ENCODE data around the gene OPTC.

The OPTC gene

DNA sequence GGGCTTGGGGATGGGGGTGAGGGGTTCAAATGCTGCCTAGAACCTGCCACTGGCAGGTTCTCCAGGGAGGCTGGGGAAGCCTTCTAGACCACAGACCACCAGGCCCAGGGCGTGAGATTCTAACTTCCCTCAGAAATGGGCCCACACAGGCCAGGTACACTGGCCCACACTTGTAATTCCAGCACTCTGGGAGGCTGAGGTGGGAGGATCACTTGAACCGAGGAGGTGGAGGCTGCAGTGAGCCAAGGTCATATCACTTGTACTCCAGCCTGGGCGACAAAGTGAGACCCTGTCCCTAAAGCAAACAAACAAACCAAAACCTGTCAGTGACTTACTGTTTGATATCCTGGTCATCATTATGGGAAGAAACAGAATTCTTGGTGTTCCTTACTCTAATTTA lies 31.7 kb downstream of the OPTC start:
- no peaks in the 10 kb centered on the region for H3F3A ChIP-seq (ENCODE audit: insufficient read depth)
- no peak overlapping the region for H2AFZ ChIP-seq (ENCODE audit: low read depth, low read length, severe bottlenecking)
- no peak overlapping the region for H3K27ac ChIP-seq (ENCODE audit: low read depth, low read length)
- no peaks in the 10 kb centered on the region for H3K9me3 ChIP-seq (ENCODE audit: insufficient read depth, low read length)
- no peaks in the 10 kb centered on the region for H4K20me1 ChIP-seq (ENCODE audit: low read depth, low read length)
- H3K9ac ChIP-seq (ENCODE audit: low read length): no peak overlapping the region
- H3K79me2 ChIP-seq (ENCODE audit: insufficient read depth, low read length): no peaks in the 10 kb centered on the region
- H3K36me3 ChIP-seq (ENCODE audit: low read length): no peaks in the 10 kb centered on the region
- no peak overlapping the region for H3K4me2 ChIP-seq (ENCODE audit: low read depth, low read length, poor library complexity, severe bottlenecking)
- H3K4me3 ChIP-seq (ENCODE audit: insufficient read depth, low read length, poor library complexity, severe bottlenecking): no peak overlapping the region
- H3K9me2 ChIP-seq (replicated peaks; ENCODE audit: insufficient read depth, low read length): no peaks in the 10 kb centered on the region
- no peaks in the 10 kb centered on the region for H3K27me3 ChIP-seq (ENCODE audit: low read length)
- TF ChIP-seq, protein P1, sequence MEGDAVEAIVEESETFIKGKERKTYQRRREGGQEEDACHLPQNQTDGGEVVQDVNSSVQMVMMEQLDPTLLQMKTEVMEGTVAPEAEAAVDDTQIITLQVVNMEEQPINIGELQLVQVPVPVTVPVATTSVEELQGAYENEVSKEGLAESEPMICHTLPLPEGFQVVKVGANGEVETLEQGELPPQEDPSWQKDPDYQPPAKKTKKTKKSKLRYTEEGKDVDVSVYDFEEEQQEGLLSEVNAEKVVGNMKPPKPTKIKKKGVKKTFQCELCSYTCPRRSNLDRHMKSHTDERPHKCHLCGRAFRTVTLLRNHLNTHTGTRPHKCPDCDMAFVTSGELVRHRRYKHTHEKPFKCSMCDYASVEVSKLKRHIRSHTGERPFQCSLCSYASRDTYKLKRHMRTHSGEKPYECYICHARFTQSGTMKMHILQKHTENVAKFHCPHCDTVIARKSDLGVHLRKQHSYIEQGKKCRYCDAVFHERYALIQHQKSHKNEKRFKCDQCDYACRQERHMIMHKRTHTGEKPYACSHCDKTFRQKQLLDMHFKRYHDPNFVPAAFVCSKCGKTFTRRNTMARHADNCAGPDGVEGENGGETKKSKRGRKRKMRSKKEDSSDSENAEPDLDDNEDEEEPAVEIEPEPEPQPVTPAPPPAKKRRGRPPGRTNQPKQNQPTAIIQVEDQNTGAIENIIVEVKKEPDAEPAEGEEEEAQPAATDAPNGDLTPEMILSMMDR (IDR thresholded peaks at IDR 0.05; ENCODE audit: insufficient read depth, low read length, poor library complexity, severe bottlenecking): no peak
- no peak for TF ChIP-seq EZH2phosphoT487 (conservative IDR thresholded peaks at IDR 0.05; ENCODE audit: low read length)

DNA sequence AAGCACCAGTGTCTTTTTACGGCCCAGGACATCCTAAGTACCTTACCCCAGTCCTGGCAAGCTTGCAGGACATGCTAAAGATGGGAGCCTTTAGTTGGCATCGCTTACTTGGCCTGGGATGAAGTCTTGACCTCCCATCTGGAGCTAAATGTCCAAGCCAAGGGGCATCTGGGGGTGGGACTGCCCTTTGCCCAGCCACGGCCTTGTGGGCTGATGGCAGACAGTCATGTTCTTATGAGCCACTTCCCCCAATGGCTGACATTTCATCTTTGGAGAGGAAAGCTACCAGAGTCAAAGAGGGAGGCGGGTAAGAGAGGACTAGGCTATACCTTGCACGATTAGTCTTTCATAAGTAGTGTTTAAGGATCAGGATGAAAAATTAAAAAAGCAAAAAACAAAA lies 32.2 kb downstream of the OPTC start:
- H3K79me2 ChIP-seq (ENCODE audit: insufficient read depth, low read length): no peaks in the 10 kb centered on the region
- no peak for TF ChIP-seq EZH2phosphoT487 (conservative IDR thresholded peaks at IDR 0.05; ENCODE audit: low read length)
- TF ChIP-seq, protein P1 (IDR thresholded peaks at IDR 0.05; ENCODE audit: insufficient read depth, low read length, poor library complexity, severe bottlenecking): no peak
- H4K20me1 ChIP-seq (ENCODE audit: low read depth, low read length): no peaks in the 10 kb centered on the region
- no peaks in the 10 kb centered on the region for H3K36me3 ChIP-seq (ENCODE audit: low read length)
- H3K4me2 ChIP-seq (ENCODE audit: low read depth, low read length, poor library complexity, severe bottlenecking): no peak overlapping the region
- H3K4me3 ChIP-seq (ENCODE audit: insufficient read depth, low read length, poor library complexity, severe bottlenecking): no peak overlapping the region
- H2AFZ ChIP-seq (ENCODE audit: low read depth, low read length, severe bottlenecking): no peak overlapping the region
- H3K27me3 ChIP-seq (ENCODE audit: low read length): no peaks in the 10 kb centered on the region
- H3K27ac ChIP-seq (ENCODE audit: low read depth, low read length): no peak overlapping the region
- H3K9ac ChIP-seq (ENCODE audit: low read length): no peak overlapping the region
- no peaks in the 10 kb centered on the region for H3K9me3 ChIP-seq (ENCODE audit: insufficient read depth, low read length)
- H3F3A ChIP-seq (ENCODE audit: insufficient read depth): no peaks in the 10 kb centered on the region
- H3K9me2 ChIP-seq (replicated peaks; ENCODE audit: insufficient read depth, low read length): no peaks in the 10 kb centered on the region

DNA sequence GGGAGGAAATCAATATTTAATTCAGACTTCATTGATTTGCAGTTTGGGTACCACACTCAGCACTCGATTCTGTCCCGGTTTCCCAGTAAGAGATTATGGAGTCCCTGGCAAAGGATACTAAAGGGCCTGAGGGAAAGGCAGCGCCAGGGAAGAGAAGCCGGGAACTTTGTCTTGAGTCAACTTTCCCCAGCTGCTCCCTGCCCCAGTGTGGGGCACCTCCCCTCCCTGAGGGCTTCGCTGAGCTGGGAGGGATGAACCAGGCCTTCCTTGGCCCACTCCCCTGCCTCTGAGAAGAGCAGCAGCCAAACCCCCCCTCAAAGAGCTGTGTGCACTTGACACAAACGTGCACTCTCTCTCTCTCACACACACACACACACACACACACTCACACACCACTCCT lies 32.6 kb downstream of the OPTC start:
- Histone ChIP-seq H3K27me3 (ENCODE audit: low read length) (no peaks in the 10 kb centered on the region), H3K36me3 (ENCODE audit: low read length) (no peaks in the 10 kb centered on the region), H2AFZ (ENCODE audit: low read depth, low read length, severe bottlenecking) (no peak overlapping the region), H3K4me3 (ENCODE audit: insufficient read depth, low read length, poor library complexity, severe bottlenecking) (no peak overlapping the region), H3K4me2 (ENCODE audit: low read depth, low read length, poor library complexity, severe bottlenecking) (no peak overlapping the region), H3F3A (ENCODE audit: insufficient read depth) (no peaks in the 10 kb centered on the region), H4K20me1 (ENCODE audit: low read depth, low read length) (no peaks in the 10 kb centered on the region), H3K9me3 (ENCODE audit: insufficient read depth, low read length) (no peaks in the 10 kb centered on the region), H3K27ac (ENCODE audit: low read depth, low read length) (no peak overlapping the region), H3K79me2 (ENCODE audit: insufficient read depth, low read length) (no peaks in the 10 kb centered on the region), H3K9me2 (replicated peaks; ENCODE audit: insufficient read depth, low read length) (no peaks in the 10 kb centered on the region), H3K9ac (ENCODE audit: low read length) (no peak overlapping the region)
- TF ChIP-seq EZH2phosphoT487 (conservative IDR thresholded peaks at IDR 0.05; ENCODE audit: low read length): no peak
- TF ChIP-seq, protein P1 (IDR thresholded peaks at IDR 0.05; ENCODE audit: insufficient read depth, low read length, poor library complexity, severe bottlenecking): no peak

Measured in SU-DHL-6 (cell line).